A204.1 (cell line): ENCODE measurements around the gene NME7.
A peak's percentile ranks its signal among the peaks of the same experiment; 100 is the strongest.
"Not testable (repeated sequence)": the region's sequence is repeated elsewhere in the genome, so short reads cannot be mapped to it uniquely, and the experiment has no call there.

Source experiments
- FAIRE-seq: peaks from 2 replicates; lab custom pipeline; 2012; peaks lifted over from hg19 to GRCh38; lab: Jason Lieb, UNC

The NME7 gene

GRCh38 chr1:169300854-169301253 is 66.7 kb downstream of the NME7 start:
- no peak for FAIRE-seq

GRCh38 chr1:169298441-169298840 is 69.2 kb downstream of the NME7 start:
- no peak for FAIRE-seq

GRCh38 chr1:169295846-169296245 is 71.8 kb downstream of the NME7 start:
- no peak for FAIRE-seq

- no peak for FAIRE-seq
Measured at GRCh38 chr1:169295425-169295824, 72.2 kb downstream of the NME7 start.

- FAIRE-seq, result no peak
Measured at GRCh38 chr1:169289016-169289415, 78.6 kb downstream of the NME7 start.

GRCh38 chr1:169288011-169288414 is 79.6 kb downstream of the NME7 start:
- FAIRE-seq, result no peak

GRCh38 chr1:169287280-169287679 is 80.3 kb downstream of the NME7 start:
- FAIRE-seq, result no peak

- not testable (repeated sequence) for FAIRE-seq
Measured at GRCh38 chr1:169281562-169281961, 86.0 kb downstream of the NME7 start.

- no peak for FAIRE-seq
Measured at GRCh38 chr1:169271098-169271497, 96.5 kb downstream of the NME7 start.

GRCh38 chr1:169266133-169266532 is 101.5 kb downstream of the NME7 start:
- no peak for FAIRE-seq

GRCh38 chr1:169263059-169263458 is 104.5 kb downstream of the NME7 start:
- FAIRE-seq, result no peak

- no peak for FAIRE-seq
Measured at GRCh38 chr1:169261884-169262283, 105.7 kb downstream of the NME7 start.

- FAIRE-seq, result peak; percentile 56
Measured at GRCh38 chr1:169260478-169261151, 107.0 kb downstream of the NME7 start.

GRCh38 chr1:169259816-169260215 is 107.8 kb downstream of the NME7 start:
- no peak for FAIRE-seq

GRCh38 chr1:169250795-169251194 is 116.8 kb downstream of the NME7 start:
- FAIRE-seq, result no peak

- no peak for FAIRE-seq
Measured at GRCh38 chr1:169250022-169250421, 117.6 kb downstream of the NME7 start.

- no peak for FAIRE-seq
Measured at GRCh38 chr1:169249611-169250010, 118.0 kb downstream of the NME7 start.

GRCh38 chr1:169245706-169246105 is 121.9 kb downstream of the NME7 start:
- no peak for FAIRE-seq

GRCh38 chr1:169240449-169241232 is 127.0 kb downstream of the NME7 start:
- FAIRE-seq, result peak; percentile 3

- FAIRE-seq, result no peak
Measured at GRCh38 chr1:169236880-169237279, 130.7 kb downstream of the NME7 start.

- no peak for FAIRE-seq
Measured at GRCh38 chr1:169236143-169236542, 131.5 kb downstream of the NME7 start.

- no peak for FAIRE-seq
Measured at GRCh38 chr1:169235568-169235967, 132.0 kb downstream of the NME7 start.

- FAIRE-seq, result no peak
Measured at GRCh38 chr1:169234780-169235179, 132.8 kb downstream of the NME7 start.

GRCh38 chr1:169217636-169218035 is 150.0 kb downstream of the NME7 start:
- no peak for FAIRE-seq
